Measurements from ENCODE around the gene SPATA6L. TPM values are rescaled to one million over a fixed set of nuclear protein-coding genes. Genes with fewer than 3 reads are reported as not detected.

SPATA6L gene
- total RNA-seq, 4 donors from 2014 or later = 0.51 to 13.6 (median 6.5) TPM

DNA sequence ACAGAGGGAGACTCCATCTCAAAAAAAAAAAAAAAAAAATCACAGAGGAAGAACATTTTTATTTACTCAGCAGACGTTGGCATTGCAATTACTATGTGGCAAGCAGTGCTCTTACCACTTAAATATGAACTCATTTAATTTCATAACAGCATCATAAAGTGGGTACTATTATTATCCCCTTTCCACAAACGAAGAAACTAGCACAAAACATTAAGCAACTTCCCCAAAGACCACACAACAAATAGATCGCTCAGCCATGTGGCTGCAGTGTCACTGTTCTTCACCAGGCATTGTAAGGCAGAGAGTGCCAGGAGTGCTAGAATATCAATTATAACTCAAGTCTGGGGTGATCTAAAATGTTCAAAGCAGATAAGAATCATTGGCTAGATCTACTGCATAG is 74.0 kb downstream of the SPATA6L start:
- intact Hi-C loops (cut with DNase I; ENCODE audit: low total_unique reads) = no loop called here
- Histone ChIP-seq H3K27ac (no peak overlapping the region), H3K9me3 (no peaks in the 10 kb centered on the region), H3K4me3 (no peak overlapping the region), H3K27me3 (no peaks in the 10 kb centered on the region), H3K4me1 (no peaks in the 10 kb centered on the region), H3K36me3 (no peaks in the 10 kb centered on the region)
- no peak for TF ChIP-seq POLR2A (IDR thresholded peaks at IDR 0.05)
- TF ChIP-seq, protein P1, sequence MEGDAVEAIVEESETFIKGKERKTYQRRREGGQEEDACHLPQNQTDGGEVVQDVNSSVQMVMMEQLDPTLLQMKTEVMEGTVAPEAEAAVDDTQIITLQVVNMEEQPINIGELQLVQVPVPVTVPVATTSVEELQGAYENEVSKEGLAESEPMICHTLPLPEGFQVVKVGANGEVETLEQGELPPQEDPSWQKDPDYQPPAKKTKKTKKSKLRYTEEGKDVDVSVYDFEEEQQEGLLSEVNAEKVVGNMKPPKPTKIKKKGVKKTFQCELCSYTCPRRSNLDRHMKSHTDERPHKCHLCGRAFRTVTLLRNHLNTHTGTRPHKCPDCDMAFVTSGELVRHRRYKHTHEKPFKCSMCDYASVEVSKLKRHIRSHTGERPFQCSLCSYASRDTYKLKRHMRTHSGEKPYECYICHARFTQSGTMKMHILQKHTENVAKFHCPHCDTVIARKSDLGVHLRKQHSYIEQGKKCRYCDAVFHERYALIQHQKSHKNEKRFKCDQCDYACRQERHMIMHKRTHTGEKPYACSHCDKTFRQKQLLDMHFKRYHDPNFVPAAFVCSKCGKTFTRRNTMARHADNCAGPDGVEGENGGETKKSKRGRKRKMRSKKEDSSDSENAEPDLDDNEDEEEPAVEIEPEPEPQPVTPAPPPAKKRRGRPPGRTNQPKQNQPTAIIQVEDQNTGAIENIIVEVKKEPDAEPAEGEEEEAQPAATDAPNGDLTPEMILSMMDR (IDR thresholded peaks at IDR 0.05) = no peak
- no peak for DNase-seq

- Histone ChIP-seq H3K4me3 (no peak overlapping the region), H3K9me3 (no peaks in the 10 kb centered on the region), H3K4me1 (no peaks in the 10 kb centered on the region), H3K36me3 (no peaks in the 10 kb centered on the region), H3K27ac (peak overlapping the region in 1 of 2 donors; percentile 19), H3K27me3 (no peaks in the 10 kb centered on the region)
- no peak for DNase-seq
- intact Hi-C loops (cut with DNase I; ENCODE audit: low total_unique reads) = no loop called here
- TF ChIP-seq, protein P1 (IDR thresholded peaks at IDR 0.05) = no peak
- no peak for TF ChIP-seq POLR2A (IDR thresholded peaks at IDR 0.05)
Observed at GRCh38 chr9:4591123-4591500, 75.2 kb downstream of the SPATA6L start.

DNA sequence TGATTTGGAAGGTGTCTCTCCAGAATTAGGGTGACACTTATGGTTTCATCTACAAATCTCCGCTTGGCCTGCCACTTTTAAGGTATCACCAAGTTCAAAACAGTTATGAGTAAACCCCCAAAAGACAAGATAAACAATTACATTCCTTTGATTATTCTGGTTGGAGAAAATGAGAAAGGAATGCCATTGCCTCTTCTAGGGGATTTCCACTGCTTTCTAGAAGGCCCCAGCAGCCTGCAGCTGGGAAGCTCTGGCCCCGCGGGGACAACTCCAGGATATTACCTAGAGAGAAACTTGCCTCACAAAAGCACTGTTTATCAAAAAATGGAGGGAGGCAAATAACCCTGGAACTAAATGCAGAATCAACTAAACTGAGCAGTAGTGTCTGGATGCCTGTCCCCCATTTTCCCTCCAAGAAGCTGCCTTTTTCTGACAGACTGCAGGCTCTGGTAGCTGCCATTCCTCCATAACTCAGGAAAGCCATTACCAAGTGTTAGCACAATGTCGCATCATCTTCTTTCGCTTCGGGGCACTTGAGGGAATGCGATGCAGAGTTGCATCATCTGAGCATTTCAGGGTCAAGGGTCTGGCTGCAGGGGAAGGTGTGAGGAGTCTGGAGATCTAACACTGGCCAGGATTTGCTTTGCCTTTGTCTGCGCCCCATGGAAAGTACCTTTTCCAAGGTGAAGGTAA is 75.7 kb downstream of the SPATA6L start:
- DNase-seq = peak in 1 of 2 donors; percentile 20
- TF ChIP-seq, protein P1 (IDR thresholded peaks at IDR 0.05) = no peak
- TF ChIP-seq POLR2A (IDR thresholded peaks at IDR 0.05) = no peak
- Histone ChIP-seq H3K4me3 (no peak overlapping the region), H3K27ac (peak overlapping the region in 1 of 2 donors; percentile 19), H3K9me3 (no peaks in the 10 kb centered on the region), H3K4me1 (no peaks in the 10 kb centered on the region), H3K36me3 (no peaks in the 10 kb centered on the region), H3K27me3 (no peaks in the 10 kb centered on the region)
- intact Hi-C loops (cut with DNase I; ENCODE audit: low total_unique reads) = no loop called here

GRCh38 chr9:4588721-4589120 is 77.6 kb downstream of the SPATA6L start:
- intact Hi-C loops (cut with DNase I; ENCODE audit: low total_unique reads) = no loop called here
- TF ChIP-seq, protein P1 (IDR thresholded peaks at IDR 0.05) = no peak
- no peak for TF ChIP-seq POLR2A (IDR thresholded peaks at IDR 0.05)
- Histone ChIP-seq H3K27me3 (no peaks in the 10 kb centered on the region), H3K4me1 (no peaks in the 10 kb centered on the region), H3K9me3 (no peaks in the 10 kb centered on the region), H3K36me3 (no peaks in the 10 kb centered on the region), H3K27ac (no peak overlapping the region), H3K4me3 (no peak overlapping the region)
- no peak for DNase-seq

GRCh38 chr9:4585135-4585534 is 81.1 kb downstream of the SPATA6L start:
- Histone ChIP-seq H3K27ac (no peak overlapping the region), H3K4me3 (no peak overlapping the region), H3K4me1 (no peaks in the 10 kb centered on the region), H3K36me3 (no peaks in the 10 kb centered on the region), H3K27me3 (no peaks in the 10 kb centered on the region), H3K9me3 (no peaks in the 10 kb centered on the region)
- TF ChIP-seq POLR2A (IDR thresholded peaks at IDR 0.05) = no peak
- TF ChIP-seq, protein P1 (IDR thresholded peaks at IDR 0.05) = no peak
- DNase-seq = no peak
- intact Hi-C loops (cut with DNase I; ENCODE audit: low total_unique reads) = no loop called here
